Measurements from ENCODE around the gene PDE8B. TPM values are rescaled to one million over a fixed set of nuclear protein-coding genes. Genes with fewer than 3 reads are reported as not detected.
A peak's percentile ranks its signal among the peaks of the same experiment; 100 is the strongest.

The PDE8B gene
- total and polyA plus RNA-seq, 7 donors, result 0.23 to 11.3 (median 2.9) TPM

GRCh38 chr5:77305956-77306355 lies 95.5 kb downstream of the PDE8B start:
- Histone ChIP-seq H3K27me3 (no peaks in the 10 kb centered on the region), H3K4me3 (no peak overlapping the region), H3K9me3 (no peaks in the 10 kb centered on the region), H3K36me3 (no peaks in the 10 kb centered on the region), H3K27ac (peak overlapping the region in 3 of 4 donors; percentile 67 to 80 (median 78)), H3K4me1 (peaks cover 0 to 64% (median 46%) of the 10 kb centered on the region in 4 donors)
- intact Hi-C loops (cut with DNase I), result loop anchor here (5.0 to 10.0 kb wide), 2 partner anchors 94 to 119 kb away; partner anchors contain the start of gene PDE8B
- DNase-seq, result peak; percentile 79
- TF ChIP-seq EP300 (IDR thresholded peaks at IDR 0.05), result no peak
- TF ChIP-seq POLR2AphosphoS5 (IDR thresholded peaks at IDR 0.05), result no peak
- TF ChIP-seq POLR2A (IDR thresholded peaks at IDR 0.05), result no peak
- TF ChIP-seq CTCF (IDR thresholded peaks at IDR 0.05), result no peak
- 81 to 91% methylated on average over 3 of the region's 3 CpGs for WGBS, 2 donors

- peaks cover 0 to 59% (median 43%) of the 10 kb centered on the region in 4 donors for H3K4me1 ChIP-seq
Measured at GRCh38 chr5:77306531-77306930, 96.1 kb downstream of the PDE8B start.

GRCh38 chr5:77308154-77308960 lies 97.9 kb downstream of the PDE8B start:
- intact Hi-C loops (cut with DNase I), result loop anchor here (5.0 to 10.0 kb wide), 2 partner anchors 96 to 116 kb away; partner anchors contain the start of gene PDE8B
- no peak for DNase-seq
- Histone ChIP-seq H3K9me3 (no peaks in the 10 kb centered on the region), H3K27me3 (no peaks in the 10 kb centered on the region), H3K27ac (peak overlapping the region in 2 of 4 donors; percentile 78 to 80), H3K4me3 (no peak overlapping the region), H3K4me1 (peaks cover 0 to 45% (median 39%) of the 10 kb centered on the region in 4 donors), H3K36me3 (no peaks in the 10 kb centered on the region)
- 83 to 84% methylated on average over 12 of the region's 12 CpGs for WGBS, 2 donors
- TF ChIP-seq POLR2A (IDR thresholded peaks at IDR 0.05) (no peak), POLR2AphosphoS5 (IDR thresholded peaks at IDR 0.05) (no peak), EP300 (IDR thresholded peaks at IDR 0.05) (no peak), CTCF (IDR thresholded peaks at IDR 0.05) (no peak)

More at GRCh38 chr5:77306531-77306930, 96.1 kb downstream of the PDE8B start:
- intact Hi-C loops (cut with DNase I), result loop anchor here (5.0 to 10.0 kb wide), 2 partner anchors 94 to 118 kb away; partner anchors contain the start of gene PDE8B
- TF ChIP-seq POLR2A (IDR thresholded peaks at IDR 0.05), result no peak
- TF ChIP-seq POLR2AphosphoS5 (IDR thresholded peaks at IDR 0.05), result no peak
- TF ChIP-seq EP300 (IDR thresholded peaks at IDR 0.05), result no peak
- no peak for TF ChIP-seq CTCF (IDR thresholded peaks at IDR 0.05)
- H3K9me3 ChIP-seq, result no peaks in the 10 kb centered on the region
- H3K4me3 ChIP-seq, result no peak overlapping the region
- H3K27me3 ChIP-seq, result no peaks in the 10 kb centered on the region
- H3K27ac ChIP-seq, result peak overlapping the region in 3 of 4 donors; percentile 67 to 80 (median 78)
- no peaks in the 10 kb centered on the region for H3K36me3 ChIP-seq
- WGBS, 2 donors, result 74 to 79% methylated on average over 6 of the region's 6 CpGs
- DNase-seq, result no peak

- no peak for DNase-seq
- Histone ChIP-seq H3K27ac (no peak overlapping the region), H3K9me3 (no peaks in the 10 kb centered on the region), H3K4me1 (peaks cover 0 to 45% (median 39%) of the 10 kb centered on the region in 4 donors), H3K4me3 (no peak overlapping the region), H3K36me3 (no peaks in the 10 kb centered on the region), H3K27me3 (no peaks in the 10 kb centered on the region)
- intact Hi-C loops (cut with DNase I), result loop anchor here (5.0 to 10.0 kb wide), 2 partner anchors 97 to 116 kb away; partner anchors contain the start of gene PDE8B
- 88 to 95% methylated on average over 2 of the region's 2 CpGs for WGBS, 2 donors
- TF ChIP-seq POLR2AphosphoS5 (IDR thresholded peaks at IDR 0.05) (no peak), POLR2A (IDR thresholded peaks at IDR 0.05) (no peak)
Measured at GRCh38 chr5:77309140-77309539, 98.7 kb downstream of the PDE8B start.

GRCh38 chr5:77310494-77311213 lies 100.2 kb downstream of the PDE8B start:
- Histone ChIP-seq H3K4me1 (peaks cover 0 to 32% (median 29%) of the 10 kb centered on the region in 4 donors), H3K4me3 (no peak overlapping the region), H3K27ac (no peak overlapping the region), H3K9me3 (no peaks in the 10 kb centered on the region), H3K27me3 (no peaks in the 10 kb centered on the region), H3K36me3 (no peaks in the 10 kb centered on the region)
- no peak for TF ChIP-seq CTCF (IDR thresholded peaks at IDR 0.05)
- no peak for TF ChIP-seq POLR2AphosphoS5 (IDR thresholded peaks at IDR 0.05)
- no peak for TF ChIP-seq EP300 (IDR thresholded peaks at IDR 0.05)
- no peak for TF ChIP-seq POLR2A (IDR thresholded peaks at IDR 0.05)
- intact Hi-C loops (cut with DNase I), result no loop called here
- no peak for DNase-seq
- 70 to 84% methylated on average over 4 of the region's 4 CpGs for WGBS, 2 donors

Measured in sigmoid colon (tissue), 7 donors.